AG10803 (cell line): ENCODE data around the gene SPTAN1.

Experiments used
- DNase-seq: peaks from one replicate; pipeline ENCODE4 v3.0.0; 2010; ENCODE audit warnings: low read depth
- H3K4me3 ChIP-seq: 2 replicates; pipeline ENCODE4 v1.5.1; 2011; ENCODE audit warnings: mild to moderate bottlenecking, low read length, control low read depth
- TF ChIP-seq, protein P1 (sequence below): conservative IDR thresholded peaks from 2 replicates; pipeline ENCODE4 v1.5.1; 2011; ENCODE audit warnings: mild to moderate bottlenecking, low read length, control low read depth, inconsistent platforms

Gene SPTAN1

DNA sequence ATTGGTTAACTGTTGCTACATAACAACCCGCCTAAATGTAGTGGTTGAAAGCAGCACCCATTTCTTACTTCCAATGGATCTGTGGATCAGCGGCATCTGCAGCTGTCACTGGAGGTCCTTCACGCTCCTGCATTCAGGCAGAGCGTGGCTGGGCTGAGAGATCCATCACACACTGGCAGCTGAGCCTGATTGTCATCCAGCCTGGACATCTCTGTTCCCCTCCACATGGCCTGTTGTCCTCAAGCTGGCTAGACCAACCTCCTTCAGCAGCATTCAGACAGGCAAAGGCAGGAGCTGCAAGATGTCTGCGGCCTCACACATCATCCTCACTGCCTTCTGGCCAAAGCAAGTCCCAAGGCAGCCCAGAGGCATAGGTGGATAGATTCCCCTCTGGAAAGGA lies 67.4 kb downstream of the SPTAN1 start:
- H3K4me3 ChIP-seq: no peak overlapping the region
- no peak for DNase-seq
- TF ChIP-seq, protein P1, sequence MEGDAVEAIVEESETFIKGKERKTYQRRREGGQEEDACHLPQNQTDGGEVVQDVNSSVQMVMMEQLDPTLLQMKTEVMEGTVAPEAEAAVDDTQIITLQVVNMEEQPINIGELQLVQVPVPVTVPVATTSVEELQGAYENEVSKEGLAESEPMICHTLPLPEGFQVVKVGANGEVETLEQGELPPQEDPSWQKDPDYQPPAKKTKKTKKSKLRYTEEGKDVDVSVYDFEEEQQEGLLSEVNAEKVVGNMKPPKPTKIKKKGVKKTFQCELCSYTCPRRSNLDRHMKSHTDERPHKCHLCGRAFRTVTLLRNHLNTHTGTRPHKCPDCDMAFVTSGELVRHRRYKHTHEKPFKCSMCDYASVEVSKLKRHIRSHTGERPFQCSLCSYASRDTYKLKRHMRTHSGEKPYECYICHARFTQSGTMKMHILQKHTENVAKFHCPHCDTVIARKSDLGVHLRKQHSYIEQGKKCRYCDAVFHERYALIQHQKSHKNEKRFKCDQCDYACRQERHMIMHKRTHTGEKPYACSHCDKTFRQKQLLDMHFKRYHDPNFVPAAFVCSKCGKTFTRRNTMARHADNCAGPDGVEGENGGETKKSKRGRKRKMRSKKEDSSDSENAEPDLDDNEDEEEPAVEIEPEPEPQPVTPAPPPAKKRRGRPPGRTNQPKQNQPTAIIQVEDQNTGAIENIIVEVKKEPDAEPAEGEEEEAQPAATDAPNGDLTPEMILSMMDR: no peak

- TF ChIP-seq, protein P1: no peak
- no peak for DNase-seq
- H3K4me3 ChIP-seq: no peak overlapping the region
Observed at GRCh38 chr9:128621730-128622455, 69.5 kb downstream of the SPTAN1 start.

DNA sequence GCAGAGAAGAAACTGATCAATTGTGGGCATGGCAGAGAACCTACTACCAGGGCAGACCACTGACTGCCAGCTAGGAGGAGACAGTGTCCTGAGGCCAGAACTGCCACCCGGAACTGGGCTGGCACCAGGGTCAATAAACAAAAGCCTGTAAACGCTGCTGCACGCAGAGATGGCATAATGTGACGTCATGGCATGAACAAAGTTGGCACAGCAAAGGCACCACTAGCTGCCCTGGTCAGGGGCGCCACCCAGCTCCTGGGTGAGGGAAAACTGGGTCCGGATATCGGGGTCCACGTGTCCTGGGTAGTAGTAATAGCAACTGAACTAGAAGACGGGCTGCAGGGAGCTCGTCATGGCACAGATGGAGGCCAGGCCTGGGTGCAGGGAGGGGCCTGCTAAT lies 72.2 kb downstream of the SPTAN1 start:
- DNase-seq: no peak
- no peak overlapping the region for H3K4me3 ChIP-seq
- TF ChIP-seq, protein P1: no peak

DNA sequence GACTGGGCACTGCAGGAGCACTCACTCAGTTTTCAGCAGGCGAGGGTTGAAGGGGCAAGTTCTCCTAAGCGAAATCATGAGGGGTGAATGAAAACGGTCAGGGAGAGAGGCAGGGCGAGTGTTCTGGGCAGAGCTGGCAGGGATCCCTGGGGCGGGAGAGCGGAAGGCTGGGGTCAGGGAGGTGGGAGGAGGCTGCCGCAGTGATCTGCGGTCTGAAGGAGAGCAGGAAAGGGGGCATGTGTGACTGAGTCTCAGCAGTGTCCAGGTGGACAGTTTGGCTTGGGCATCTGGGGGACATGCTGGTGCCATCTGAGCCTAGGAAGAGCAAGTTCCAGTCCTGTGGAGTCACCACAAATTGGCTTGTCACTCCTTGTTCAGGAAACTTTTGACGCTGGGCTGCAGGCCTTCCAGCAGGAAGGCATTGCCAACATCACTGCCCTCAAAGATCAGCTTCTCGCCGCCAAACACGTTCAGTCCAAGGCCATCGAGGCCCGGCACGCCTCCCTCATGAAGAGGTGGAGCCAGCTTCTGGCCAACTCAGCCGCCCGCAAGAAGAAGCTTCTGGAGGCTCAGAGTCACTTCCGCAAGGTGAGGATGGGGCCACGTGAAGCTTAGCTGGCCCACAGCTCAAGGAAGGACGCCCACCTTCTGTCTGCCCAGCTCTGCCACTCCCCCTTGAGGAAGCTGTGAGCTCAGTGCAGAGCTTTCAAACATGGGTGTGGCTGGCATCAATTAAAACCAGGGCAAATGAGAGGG lies 73.2 kb downstream of the SPTAN1 start:
- DNase-seq: peak; percentile 61
- no peak overlapping the region for H3K4me3 ChIP-seq
- TF ChIP-seq, protein P1: 0 out of 2 replicates have a peak, but pooled peaks have one; percentile 7

DNA sequence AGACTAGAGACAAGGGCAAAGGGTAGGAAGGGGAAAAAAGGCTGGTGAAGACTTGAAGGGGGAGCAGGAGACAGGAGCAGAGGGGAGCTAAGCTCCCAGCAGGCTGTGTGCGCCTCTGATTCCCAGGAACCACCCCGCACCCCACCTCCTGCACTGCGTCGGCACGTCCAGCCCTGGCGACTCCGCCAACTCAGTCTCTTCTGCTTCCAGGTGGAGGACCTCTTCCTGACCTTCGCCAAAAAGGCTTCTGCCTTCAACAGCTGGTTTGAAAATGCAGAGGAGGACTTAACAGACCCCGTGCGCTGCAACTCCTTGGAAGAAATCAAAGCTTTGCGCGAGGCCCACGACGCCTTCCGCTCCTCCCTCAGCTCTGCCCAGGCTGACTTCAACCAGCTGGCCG lies 73.8 kb downstream of the SPTAN1 start:
- no peak overlapping the region for H3K4me3 ChIP-seq
- DNase-seq: no peak
- TF ChIP-seq, protein P1: no peak

DNA sequence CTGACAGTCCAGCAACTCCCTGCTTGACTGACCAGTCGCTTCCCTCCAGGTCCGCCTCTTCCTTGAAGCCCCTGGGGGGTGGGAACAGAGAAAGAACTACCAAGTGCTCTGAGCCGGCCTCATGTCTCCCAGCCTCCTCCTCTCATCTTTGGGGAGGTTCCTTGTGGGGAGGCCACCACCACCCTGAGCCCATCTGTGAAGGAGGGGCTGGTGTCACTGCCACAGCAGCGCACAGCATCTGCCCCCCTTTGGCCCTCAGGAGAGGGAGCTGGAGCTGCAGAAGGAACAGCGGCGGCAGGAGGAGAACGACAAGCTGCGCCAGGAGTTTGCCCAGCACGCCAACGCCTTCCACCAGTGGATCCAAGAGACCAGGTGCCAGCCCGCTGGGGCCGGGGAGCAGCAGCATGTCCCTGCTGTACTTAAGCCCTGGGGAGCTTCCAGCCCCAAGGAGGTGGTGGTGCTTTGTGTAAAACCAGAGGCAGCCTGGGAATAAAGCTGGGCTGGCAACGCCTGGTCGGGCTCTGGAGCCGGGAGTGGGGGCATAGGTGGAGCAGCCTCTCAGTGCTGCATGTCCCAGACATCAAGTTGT lies 74.8 kb downstream of the SPTAN1 start:
- no peak for DNase-seq

More for the DNA sequence above, 74.8 kb downstream of the SPTAN1 start:
- TF ChIP-seq, protein P1: no peak
- H3K4me3 ChIP-seq: no peak overlapping the region
